ENCODE results near the gene TRERF1. TPM values are rescaled to one million over a fixed set of nuclear protein-coding genes. Genes with fewer than 3 reads are reported as not detected.

The TRERF1 gene
- total RNA-seq, 1 donor from 2014 or later = 8.3 TPM

DNA sequence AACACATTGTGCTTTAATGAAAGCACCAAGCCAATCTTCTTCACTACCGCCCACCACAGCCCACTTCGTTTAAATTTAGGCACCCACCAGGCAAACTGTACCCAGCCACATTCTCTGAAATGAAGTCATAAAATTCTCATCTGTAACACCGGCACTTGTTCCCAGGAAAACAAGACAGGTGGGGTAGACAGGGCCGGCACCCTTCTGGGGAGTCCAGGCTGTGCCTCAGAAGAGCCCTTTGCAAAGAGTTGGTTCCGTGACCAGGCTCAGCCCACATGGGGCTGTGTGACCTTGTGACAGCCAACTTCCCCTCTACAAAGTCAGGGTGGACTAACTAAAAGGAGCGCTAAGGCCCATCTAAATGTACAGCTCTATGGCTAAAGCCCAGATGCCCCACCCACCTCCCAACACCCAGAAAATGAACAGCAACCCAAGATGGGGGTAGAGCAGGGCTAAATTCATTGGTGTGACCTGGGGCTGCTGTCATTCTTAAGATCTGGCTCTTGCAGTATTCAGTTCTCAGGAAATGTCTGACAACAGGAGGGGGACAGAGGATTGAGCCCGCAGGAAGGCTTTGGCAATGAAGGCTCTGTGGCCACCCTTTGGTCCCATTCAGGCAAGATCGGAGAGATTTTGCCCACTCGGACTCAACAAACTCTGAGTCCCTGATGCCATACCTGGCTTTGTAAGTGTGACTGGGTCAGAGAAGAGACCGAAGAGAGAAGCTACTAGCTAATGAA, 56.7 kb downstream of the TRERF1 start:
- H3K9me3 Mint-ChIP-seq = no peaks in the 10 kb centered on the region
- H3K4me2 ChIP-seq = no peak overlapping the region
- no peaks in the 10 kb centered on the region for H3K36me3 Mint-ChIP-seq
- no peak for TF ChIP-seq EZH2phosphoT487 (IDR thresholded peaks at IDR 0.05)
- TF ChIP-seq, protein P1, sequence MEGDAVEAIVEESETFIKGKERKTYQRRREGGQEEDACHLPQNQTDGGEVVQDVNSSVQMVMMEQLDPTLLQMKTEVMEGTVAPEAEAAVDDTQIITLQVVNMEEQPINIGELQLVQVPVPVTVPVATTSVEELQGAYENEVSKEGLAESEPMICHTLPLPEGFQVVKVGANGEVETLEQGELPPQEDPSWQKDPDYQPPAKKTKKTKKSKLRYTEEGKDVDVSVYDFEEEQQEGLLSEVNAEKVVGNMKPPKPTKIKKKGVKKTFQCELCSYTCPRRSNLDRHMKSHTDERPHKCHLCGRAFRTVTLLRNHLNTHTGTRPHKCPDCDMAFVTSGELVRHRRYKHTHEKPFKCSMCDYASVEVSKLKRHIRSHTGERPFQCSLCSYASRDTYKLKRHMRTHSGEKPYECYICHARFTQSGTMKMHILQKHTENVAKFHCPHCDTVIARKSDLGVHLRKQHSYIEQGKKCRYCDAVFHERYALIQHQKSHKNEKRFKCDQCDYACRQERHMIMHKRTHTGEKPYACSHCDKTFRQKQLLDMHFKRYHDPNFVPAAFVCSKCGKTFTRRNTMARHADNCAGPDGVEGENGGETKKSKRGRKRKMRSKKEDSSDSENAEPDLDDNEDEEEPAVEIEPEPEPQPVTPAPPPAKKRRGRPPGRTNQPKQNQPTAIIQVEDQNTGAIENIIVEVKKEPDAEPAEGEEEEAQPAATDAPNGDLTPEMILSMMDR (IDR thresholded peaks at IDR 0.05) = no peak
- no peak for TF ChIP-seq EZH2 (IDR thresholded peaks at IDR 0.05)
- H3K9me3 ChIP-seq (ENCODE audit: low read depth) = no peaks in the 10 kb centered on the region
- H2AFZ ChIP-seq (replicated peaks) = no peak overlapping the region
- H3K36me3 ChIP-seq = no peaks in the 10 kb centered on the region
- H3K27me3 ChIP-seq = no peaks in the 10 kb centered on the region
- H4K20me1 ChIP-seq (ENCODE audit: low read depth) = peaks cover 63% of the 10 kb centered on the region
- no peak overlapping the region for H3K27ac Mint-ChIP-seq
- H3K4me3 Mint-ChIP-seq = no peak overlapping the region
- H3K4me1 ChIP-seq = peaks cover 27% of the 10 kb centered on the region
- H3K4me3 ChIP-seq = no peak overlapping the region
- H3K4me1 Mint-ChIP-seq = peaks cover 28% of the 10 kb centered on the region
- peaks cover 98% of the 10 kb centered on the region for H3K79me2 ChIP-seq (ENCODE audit: low read depth)
- no peak for DNase-seq (ENCODE audit: low spot score)
- peaks cover 2% of the 10 kb centered on the region for H3F3A ChIP-seq (ENCODE audit: low read depth)
- H3K27me3 Mint-ChIP-seq (ENCODE audit: insufficient read depth, low read depth) = peaks cover 4% of the 10 kb centered on the region
- H3K9ac ChIP-seq = no peak overlapping the region
- no peak overlapping the region for H3K27ac ChIP-seq

DNA sequence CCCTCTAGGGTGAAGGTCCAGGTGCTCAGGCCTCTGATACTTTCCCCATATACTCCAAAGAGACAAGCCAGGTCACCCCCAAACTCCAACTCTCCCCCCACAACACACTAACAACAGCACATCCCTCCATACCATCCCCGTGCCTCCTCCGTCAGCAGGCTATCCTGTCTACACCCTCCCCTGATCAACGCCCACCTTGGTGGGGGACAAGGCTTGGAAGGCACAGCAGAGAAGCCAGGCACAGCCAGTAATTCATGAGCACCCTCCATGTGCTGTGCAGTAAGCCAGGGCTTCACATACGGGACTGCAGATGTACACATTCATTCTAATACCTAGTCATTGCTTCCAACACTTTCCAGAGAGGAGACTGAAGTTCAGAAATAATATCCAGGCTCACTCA, 57.6 kb downstream of the TRERF1 start:
- Mint-ChIP-seq H3K9me3 (no peaks in the 10 kb centered on the region), H3K4me3 (no peak overlapping the region), H3K27ac (no peak overlapping the region), H3K27me3 (ENCODE audit: insufficient read depth, low read depth) (peaks cover 4% of the 10 kb centered on the region), H3K4me1 (peaks cover 30% of the 10 kb centered on the region), H3K36me3 (no peaks in the 10 kb centered on the region)
- Histone ChIP-seq H3K36me3 (no peaks in the 10 kb centered on the region), H3K9me3 (ENCODE audit: low read depth) (no peaks in the 10 kb centered on the region), H3K4me1 (peaks cover 36% of the 10 kb centered on the region), H3K27ac (no peak overlapping the region), H3K9ac (no peak overlapping the region), H3K4me3 (no peak overlapping the region), H3K4me2 (no peak overlapping the region), H3K79me2 (ENCODE audit: low read depth) (peaks cover 98% of the 10 kb centered on the region), H2AFZ (replicated peaks) (no peak overlapping the region), H3K27me3 (no peaks in the 10 kb centered on the region), H3F3A (ENCODE audit: low read depth) (peaks cover 2% of the 10 kb centered on the region), H4K20me1 (ENCODE audit: low read depth) (peaks cover 67% of the 10 kb centered on the region)
- no peak for DNase-seq (ENCODE audit: low spot score)
- TF ChIP-seq EZH2phosphoT487 (IDR thresholded peaks at IDR 0.05) = no peak
- TF ChIP-seq, protein P1 (IDR thresholded peaks at IDR 0.05) = no peak
- TF ChIP-seq EZH2 (IDR thresholded peaks at IDR 0.05) = no peak

DNA sequence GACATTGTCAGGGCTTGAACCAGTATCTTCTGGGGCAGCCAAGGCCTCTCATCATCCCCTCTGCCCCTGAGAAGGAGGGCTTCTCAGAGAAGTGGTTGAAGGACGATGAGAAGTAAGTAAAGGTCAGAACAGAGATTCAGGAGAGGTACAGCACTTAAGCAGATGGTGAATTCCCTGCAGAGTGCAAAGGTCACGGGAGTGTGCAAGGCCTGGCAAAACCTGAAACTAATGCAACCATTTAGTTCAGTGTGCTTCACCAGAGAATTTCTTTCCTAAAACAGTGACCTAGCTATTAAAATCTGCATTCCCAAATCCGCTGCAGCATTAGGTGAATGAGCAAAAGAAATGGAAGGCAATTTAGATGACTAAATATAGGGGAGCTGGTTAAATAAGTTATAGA, 58.4 kb downstream of the TRERF1 start:
- Histone ChIP-seq H3K9me3 (ENCODE audit: low read depth) (no peaks in the 10 kb centered on the region), H3K4me3 (no peak overlapping the region), H3K27me3 (no peaks in the 10 kb centered on the region), H3K4me2 (no peak overlapping the region), H2AFZ (replicated peaks) (no peak overlapping the region), H3F3A (ENCODE audit: low read depth) (peaks cover 2% of the 10 kb centered on the region), H3K36me3 (no peaks in the 10 kb centered on the region), H4K20me1 (ENCODE audit: low read depth) (peaks cover 69% of the 10 kb centered on the region), H3K79me2 (ENCODE audit: low read depth) (peaks cover 98% of the 10 kb centered on the region), H3K9ac (no peak overlapping the region), H3K27ac (no peak overlapping the region), H3K4me1 (peaks cover 37% of the 10 kb centered on the region)
- Mint-ChIP-seq H3K4me3 (no peak overlapping the region), H3K27me3 (ENCODE audit: insufficient read depth, low read depth) (peaks cover 4% of the 10 kb centered on the region), H3K27ac (no peak overlapping the region), H3K9me3 (no peaks in the 10 kb centered on the region), H3K4me1 (peaks cover 30% of the 10 kb centered on the region), H3K36me3 (no peaks in the 10 kb centered on the region)
- TF ChIP-seq, protein P1 (IDR thresholded peaks at IDR 0.05) = no peak
- TF ChIP-seq EZH2 (IDR thresholded peaks at IDR 0.05) (no peak), EZH2phosphoT487 (IDR thresholded peaks at IDR 0.05) (no peak)
- no peak for DNase-seq (ENCODE audit: low spot score)
